A549 (cell line): ENCODE measurements around the gene SYCP2. TPM values are rescaled to one million over a fixed set of nuclear protein-coding genes. Genes with fewer than 3 reads are reported as not detected.

ENCODE experiments used
- ATAC-seq, 2 experiments: fragments of 200-7000 bp in 1 of 2; fragments of >200 bp in 1 of 2; cut with Nextera tagmentation in 1 of 2; cut with Tn5 transposase in 1 of 2; 3 replicates each; pipeline versions ENCODE4 v1.8.0 to v1.9.1; 2018 to 2020; ENCODE audit warnings: mild to moderate bottlenecking in 1 of 2, moderate library complexity in 1 of 2
- CTCF ChIA-PET: fragments of 300-600 bp; sonication (Branson Sonifier 250); formaldehyde crosslinking; extraction: SDS; loops from one replicate; lab custom pipeline; 2021; ENCODE audit warnings: antibody characterized with exemption, inconsistent platforms; lab: Yijun Ruan, JAX
- POLR2A ChIA-PET: fragments of 350-600 bp; formaldehyde crosslinking; extraction: SDS; loops from one replicate; lab custom pipeline; 2021; ENCODE audit warnings: antibody characterized with exemption, inconsistent platforms; lab: Yijun Ruan, JAX
- DNase-seq, 2 experiments: peaks; one replicate each; pipeline versions ENCODE4 v3.0.0 to v3.0.0-alpha.2; 2011 to 2016; ENCODE audit warnings: low read depth in 1 of 2, low spot score in 1 of 2
- FAIRE-seq: peaks from 2 replicates; lab custom pipeline; 2011; peaks lifted over from hg19 to GRCh38; lab: Jason Lieb, UNC
- H3K27ac ChIP-seq, 2 experiments: fragments of >200 bp; sonication (Bioruptor Twin); formaldehyde crosslinking; 3 replicates each; pipeline ENCODE4 v1.5.1; 2016 to 2017
- H3K4me1 ChIP-seq: fragments of >200 bp; sonication (Bioruptor Twin); formaldehyde crosslinking; 3 replicates; pipeline ENCODE4 v1.6.1; 2016
- H3K4me2 ChIP-seq: fragments of >200 bp; sonication (Bioruptor Twin); formaldehyde crosslinking; 3 replicates; pipeline ENCODE4 v1.6.1; 2016
- H3K4me3 ChIP-seq: fragments of >200 bp; sonication (Bioruptor Twin); formaldehyde crosslinking; 3 replicates; pipeline ENCODE4 v1.5.1; 2016
- H3K9me3 ChIP-seq: fragments of >200 bp; sonication (Bioruptor Twin); formaldehyde crosslinking; 3 replicates; pipeline ENCODE4 v1.6.1; 2016
- CEBPB ChIP-seq, 2 experiments: fragments of >200 bp in 1 of 2; sonication (Bioruptor Twin) in 1 of 2; formaldehyde crosslinking in 1 of 2; IDR thresholded peaks; 2 replicates each; pipeline ENCODE4 v1.6.1; 2012 to 2016
- CHD2 ChIP-seq: fragments of 150-350 bp; IDR thresholded peaks from 2 replicates; pipeline ENCODE4 v1.6.1; 2014; ENCODE audit warnings: low read length; ENCODE audit not compliant: partially characterized antibody
- EHF ChIP-seq: fragments of 250-450 bp; sonication (Bioruptor Pico); IDR thresholded peaks from 2 replicates; pipeline ENCODE4 v1.5.0; 2020; ENCODE audit warnings: mild to moderate bottlenecking
- FOXS1 ChIP-seq: fragments of 250-450 bp; sonication (Bioruptor Pico); IDR thresholded peaks from 2 replicates; pipeline ENCODE4 v1.5.0; 2020; ENCODE audit warnings: mild to moderate bottlenecking, moderate library complexity
- HDAC2 ChIP-seq: fragments of 200-600 bp; sonication (generic); IDR thresholded peaks from 2 replicates; pipeline ENCODE4 v1.6.1; 2016
- HOXB13 ChIP-seq: fragments of 250-450 bp; sonication (Bioruptor Pico); IDR thresholded peaks from 2 replicates; pipeline ENCODE4 v1.5.0; 2020; ENCODE audit warnings: low read depth, mild to moderate bottlenecking, moderate library complexity
- JUNB ChIP-seq: fragments of >200 bp; sonication (Bioruptor Twin); formaldehyde crosslinking; IDR thresholded peaks from 2 replicates; pipeline ENCODE4 v1.6.1; 2016
- KDM1A ChIP-seq: fragments of 200-600 bp; sonication (generic); IDR thresholded peaks from 2 replicates; pipeline ENCODE4 v1.6.1; 2016; ENCODE audit warnings: low read depth, mild to moderate bottlenecking
- MYC ChIP-seq: IDR thresholded peaks from 2 replicates; pipeline ENCODE4 v1.6.1; 2012; ENCODE audit warnings: mild to moderate bottlenecking, inconsistent platforms, low read length, improper control_type of control experiment, borderline replicate concordance
- NPAS2 ChIP-seq: fragments of 250-450 bp; sonication (Bioruptor Pico); IDR thresholded peaks from 2 replicates; pipeline ENCODE4 v1.8.0; 2022; ENCODE audit warnings: mild to moderate bottlenecking, moderate library complexity, borderline replicate concordance
- POLR2AphosphoS2 ChIP-seq: conservative IDR thresholded peaks from 2 replicates; pipeline ENCODE4 v1.6.1; 2012; ENCODE audit warnings: low read length, improper control_type of control experiment, inconsistent platforms
- RCOR1 ChIP-seq: fragments of 150-350 bp; IDR thresholded peaks from 2 replicates; pipeline ENCODE4 v1.6.1; 2014; ENCODE audit warnings: antibody characterized with exemption, low read length, low read depth
- REST ChIP-seq: fragments of 200-600 bp; sonication (generic); IDR thresholded peaks from 2 replicates; pipeline ENCODE4 v1.6.1; 2016; ENCODE audit warnings: antibody characterized with exemption, mild to moderate bottlenecking, moderate library complexity
- RFX5 ChIP-seq: fragments of 450-650 bp; IDR thresholded peaks from 2 replicates; pipeline ENCODE4 v1.7.1; 2014; ENCODE audit warnings: antibody characterized with exemption, mild to moderate bottlenecking, moderate library complexity
- ZNF302 ChIP-seq: fragments of 250-450 bp; sonication (Bioruptor Pico); IDR thresholded peaks from 2 replicates; pipeline ENCODE4 v1.9.0; 2021; ENCODE audit warnings: inconsistent platforms, mild to moderate bottlenecking, moderate library complexity
- WGBS: methylation state at CpG from one replicate; pipeline ENCODE4 v1.1.6; 2017; ENCODE audit errors: missing lambda C conversion rate; 5-methylcytosine and 5-hydroxymethylcytosine counted together
- polyA plus RNA-seq, 4 experiments: library from polyadenylated mRNA; depleted of rRNA in 3 of 4; stranded (reverse); fragments of >200 nt; fragmentation: RNase III in 1 of 4; extraction: RNeasy Plus Mini Kit Qiagen cat#74134 plus additional on column Dnase treatment in 1 of 4; gene quantifications; 2 replicates in 3 of 4; 3 replicates in 1 of 4; pipeline ENCODE4 v1.2.3, GENCODE V29; 2011 to 2017

SYCP2 gene
- polyA plus RNA-seq, 2 of the 4 experiments (the other 2 are of a cell fraction) = 0.52 to 2.1 TPM

GRCh38 chr20:59824711-59825562 is 108.5 kb downstream of the SYCP2 start (continued):
- TF ChIP-seq REST (no peak), JUNB (no peak), NPAS2 (CRISPR knock-in tag) (no peak)

- H3K4me1 ChIP-seq = no peaks in the 10 kb centered on the region
- POLR2A ChIA-PET = no interaction called here
- no peak for FAIRE-seq
- TF ChIP-seq RCOR1 = no peak
- no peak for TF ChIP-seq FOXS1 (CRISPR knock-in tag)
- TF ChIP-seq KDM1A = no peak
- TF ChIP-seq REST = no peak
- TF ChIP-seq NPAS2 (CRISPR knock-in tag) = no peak
- no peak for TF ChIP-seq EHF (CRISPR knock-in tag)
- no peak for TF ChIP-seq POLR2AphosphoS2
- TF ChIP-seq HOXB13 (CRISPR knock-in tag) = no peak
- TF ChIP-seq CHD2 = no peak
- TF ChIP-seq HDAC2 = no peak
- no peak for TF ChIP-seq MYC
- TF ChIP-seq ZNF302 (CRISPR knock-in tag) = no peak
- no peak for TF ChIP-seq RFX5
- TF ChIP-seq CEBPB (IDR thresholded peaks at IDR 0.05) = no peak
- TF ChIP-seq, all 56 proteins: peak for 0
- H3K9me3 ChIP-seq = no peaks in the 10 kb centered on the region
- H3K27ac ChIP-seq = no peak overlapping the region
- H3K4me2 ChIP-seq = no peak overlapping the region
- 48% methylated on average over 6 of the region's 8 CpGs for WGBS
- ATAC-seq (no peak), DNase-seq (no peak)
- CTCF ChIA-PET = interaction anchor here (0.9 to 2.0 kb wide), 2 partner anchors 16 to 27 kb away, joined by 4 to 5 read pairs; no protein-coding TSS in a partner anchor
- H3K4me3 ChIP-seq = no peak overlapping the region
Measured at GRCh38 chr20:59823491-59824259, 109.8 kb downstream of the SYCP2 start.
